Vagina (tissue), 2 donors: Measurements from ENCODE around the gene WASHC4. TPM values are rescaled to one million over a fixed set of nuclear protein-coding genes. Genes with fewer than 3 reads are reported as not detected.

Experiments used
- DNase-seq, 2 donors: peaks; one replicate each; pipeline ENCODE4 v3.0.0-alpha.2; 2017; ENCODE audit errors: extremely low spot score in 2 of 2
- H3K27ac ChIP-seq: fragments of 200-600 bp; sonication (generic); one replicate; pipeline ENCODE4 v1.5.1; 2019
- H3K27me3 ChIP-seq: fragments of 200-600 bp; sonication (generic); one replicate; pipeline ENCODE4 v1.5.1; 2019
- H3K36me3 ChIP-seq, 2 donors: fragments of 200-600 bp; sonication (generic); one replicate each; pipeline ENCODE4 v1.5.1; 2017 to 2019
- H3K4me1 ChIP-seq: fragments of 200-600 bp; sonication (generic); one replicate; pipeline ENCODE4 v1.5.1; 2019
- H3K4me3 ChIP-seq, 2 donors: fragments of 200-600 bp; sonication (generic); 1 replicate in 1 of 2; 2 replicates in 1 of 2; pipeline ENCODE4 v1.5.1; 2016 to 2019
- H3K9me3 ChIP-seq: fragments of 200-600 bp; sonication (generic); one replicate; pipeline ENCODE4 v1.5.1; 2019
- CTCF ChIP-seq, 3 experiments: fragments of 450-650 bp in 2 of 3; fragments of 200-600 bp in 1 of 3; sonication (generic) in 1 of 3; IDR thresholded peaks; one replicate each; pipeline ENCODE4 v1.5.1; 2017 to 2019; ENCODE audit warnings: antibody characterized with exemption in 3 of 3, mild to moderate bottlenecking in 2 of 3, moderate library complexity in 2 of 3
- POLR2A ChIP-seq, 2 donors: fragments of 450-650 bp; IDR thresholded peaks; one replicate each; pipeline ENCODE4 v1.6.1; 2017; ENCODE audit warnings: antibody characterized with exemption in 2 of 2, mild to moderate bottlenecking in 2 of 2, moderate library complexity in 2 of 2
- POLR2AphosphoS5 ChIP-seq, 2 donors: sonication (generic); formaldehyde crosslinking; IDR thresholded peaks; one replicate each; pipeline ENCODE4 v1.9.0; 2017; ENCODE audit warnings: antibody characterized with exemption in 2 of 2, mild to moderate bottlenecking in 2 of 2, low read depth in 1 of 2; ENCODE audit not compliant: insufficient read depth in 1 of 2
- intact Hi-C: fragments of 100-400 bp; cut with DNase I; formaldehyde crosslinking; loops from one replicate; pipeline ENCODE4 v1.15.1; 2023
- total RNA-seq: library from RNA; depleted of rRNA; stranded (reverse); fragments of >200 nt; gene quantifications from one replicate; pipeline ENCODE4 v1.2.3, GENCODE V29; 2016

Gene WASHC4
- total RNA-seq, 1 donor from 2014 or later: 51.1 TPM

GRCh38 chr12:105104762-105105161 is 2.8 kb upstream of the WASHC4 start:
- DNase-seq: no peak
- no peak for TF ChIP-seq POLR2AphosphoS5 (IDR thresholded peaks at IDR 0.05; ENCODE audit: insufficient read depth in 1 of 2, low read depth in 1 of 2)
- no peak for TF ChIP-seq POLR2A (IDR thresholded peaks at IDR 0.05)
- no peak for TF ChIP-seq CTCF (IDR thresholded peaks at IDR 0.05)
- H3K36me3 ChIP-seq: no peaks in the 10 kb centered on the region
- no peaks in the 10 kb centered on the region for H3K27me3 ChIP-seq
- H3K9me3 ChIP-seq: no peaks in the 10 kb centered on the region
- no peak overlapping the region for H3K27ac ChIP-seq
- intact Hi-C loops: no loop called here
- H3K4me3 ChIP-seq: no peak overlapping the region
- H3K4me1 ChIP-seq: peaks cover 10% of the 10 kb centered on the region

DNA sequence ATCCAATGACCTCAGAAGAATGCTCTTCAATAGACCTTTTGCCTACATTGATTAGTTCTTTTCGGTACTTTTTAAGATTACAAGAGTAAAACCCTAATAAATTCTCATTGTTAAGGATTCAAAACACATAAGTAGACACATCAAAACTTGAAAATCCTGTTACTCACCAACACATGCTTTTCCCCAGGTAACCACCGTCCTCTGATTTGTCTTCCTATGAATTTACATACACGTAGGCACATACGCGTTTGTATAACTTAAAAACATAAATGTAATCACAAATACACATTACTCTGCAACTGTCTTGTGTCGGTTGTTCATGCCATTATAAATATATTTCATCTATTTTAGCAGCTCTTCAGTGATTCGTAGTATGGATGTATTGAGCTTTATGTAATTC is 910 bp upstream of the WASHC4 start:
- H3K4me3 ChIP-seq: peak overlapping the region; percentile 92 to 99
- no peak for DNase-seq
- intact Hi-C loops: no loop called here
- peaks cover 0 to under 1% of the 10 kb centered on the region in 2 donors for H3K36me3 ChIP-seq
- H3K4me1 ChIP-seq: peaks cover 29% of the 10 kb centered on the region
- H3K27ac ChIP-seq: peak overlapping the region; percentile 99
- TF ChIP-seq POLR2AphosphoS5 (IDR thresholded peaks at IDR 0.05; ENCODE audit: insufficient read depth in 1 of 2, low read depth in 1 of 2) (no peak), CTCF (IDR thresholded peaks at IDR 0.05) (no peak), POLR2A (IDR thresholded peaks at IDR 0.05) (no peak)
- no peaks in the 10 kb centered on the region for H3K9me3 ChIP-seq
- no peaks in the 10 kb centered on the region for H3K27me3 ChIP-seq

DNA sequence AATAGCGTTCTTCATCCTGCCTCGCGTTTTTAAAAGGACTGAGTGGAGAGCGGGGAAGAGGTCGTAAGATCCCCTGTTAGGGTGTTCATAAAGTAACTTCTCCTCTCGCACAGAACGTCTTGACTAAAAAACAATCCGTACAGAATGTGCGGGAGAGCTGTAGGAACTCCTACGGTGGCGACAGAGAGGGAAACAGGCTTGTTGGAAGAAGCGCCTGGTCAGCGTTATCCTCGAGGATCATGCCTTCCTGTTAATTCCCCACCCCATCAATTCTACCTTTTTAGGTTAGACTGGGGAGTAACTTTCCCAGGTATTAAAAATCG is 399 bp upstream of the WASHC4 start:
- Histone ChIP-seq H3K27me3 (no peaks in the 10 kb centered on the region), H3K4me1 (peaks cover 34% of the 10 kb centered on the region), H3K27ac (peak overlapping the region; percentile 99), H3K9me3 (no peaks in the 10 kb centered on the region), H3K4me3 (peak overlapping the region; percentile 92 to 99), H3K36me3 (peaks cover 0 to 4% of the 10 kb centered on the region in 2 donors)
- intact Hi-C loops: no loop called here
- DNase-seq: peak in 1 of 2 donors; percentile 92
- no peak for TF ChIP-seq POLR2A (IDR thresholded peaks at IDR 0.05)
- TF ChIP-seq CTCF (IDR thresholded peaks at IDR 0.05): no peak
- TF ChIP-seq POLR2AphosphoS5 (IDR thresholded peaks at IDR 0.05; ENCODE audit: insufficient read depth in 1 of 2, low read depth in 1 of 2): no peak

DNA sequence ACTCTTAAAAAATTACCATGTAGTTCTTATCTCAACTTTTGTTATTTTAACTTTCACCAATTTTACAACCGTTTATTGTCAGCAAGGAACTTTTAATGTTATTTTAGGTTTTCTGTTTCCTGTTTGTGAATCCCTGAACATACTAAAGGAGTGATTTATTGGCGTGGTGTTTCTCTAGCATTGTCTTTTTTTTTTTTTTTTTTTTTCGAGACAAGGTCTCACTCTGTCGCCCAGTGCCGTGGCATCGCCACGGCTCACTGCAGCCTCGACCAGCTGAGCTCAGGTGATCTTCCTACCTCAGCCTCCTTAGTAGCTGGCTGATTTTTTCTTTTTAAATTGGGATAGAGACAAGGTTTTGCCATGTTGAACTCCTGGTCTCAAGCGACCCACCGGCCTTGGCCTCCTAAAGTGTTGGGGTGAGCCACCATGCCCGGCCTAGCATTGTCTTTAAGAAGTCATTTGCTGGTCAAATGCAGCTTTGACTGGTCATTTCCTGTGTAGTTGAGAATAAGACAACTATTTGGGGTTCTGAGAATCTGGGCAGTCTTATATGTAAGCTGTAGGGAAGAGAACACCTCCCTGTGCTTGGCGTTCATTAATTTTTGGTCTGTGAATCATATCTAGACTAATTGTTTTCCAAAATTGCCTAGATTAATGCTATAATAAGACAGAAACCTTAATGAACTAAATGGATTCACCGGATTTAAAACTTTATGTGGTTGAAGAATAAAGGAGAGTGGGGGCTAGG is 2.1 kb downstream of the WASHC4 start:
- Histone ChIP-seq H3K4me1 (peaks cover 42% of the 10 kb centered on the region), H3K27ac (peak overlapping the region; percentile 75), H3K27me3 (no peaks in the 10 kb centered on the region), H3K9me3 (no peaks in the 10 kb centered on the region), H3K36me3 (peaks cover 0 to 11% of the 10 kb centered on the region in 2 donors), H3K4me3 (peak overlapping the region; percentile 92 to 99)
- TF ChIP-seq POLR2AphosphoS5 (IDR thresholded peaks at IDR 0.05; ENCODE audit: insufficient read depth in 1 of 2, low read depth in 1 of 2) (no peak), CTCF (IDR thresholded peaks at IDR 0.05) (no peak)
- intact Hi-C loops: no loop called here
- DNase-seq: no peak

- Histone ChIP-seq H3K4me3 (no peak overlapping the region), H3K27ac (peak overlapping the region; percentile 75), H3K27me3 (no peaks in the 10 kb centered on the region), H3K36me3 (peaks cover 0 to 19% of the 10 kb centered on the region in 2 donors), H3K4me1 (peaks cover 42% of the 10 kb centered on the region), H3K9me3 (no peaks in the 10 kb centered on the region)
- TF ChIP-seq POLR2AphosphoS5 (IDR thresholded peaks at IDR 0.05; ENCODE audit: insufficient read depth in 1 of 2, low read depth in 1 of 2): no peak
- no peak for TF ChIP-seq POLR2A (IDR thresholded peaks at IDR 0.05)
- TF ChIP-seq CTCF (IDR thresholded peaks at IDR 0.05): no peak
- no peak for DNase-seq
- intact Hi-C loops: no loop called here
These were observed 3.3 kb downstream of the WASHC4 start for GRCh38 chr12:105110851-105111250.
